PC-3 (cell line): ENCODE measurements around the gene MCHR1. TPM values are rescaled to one million over a fixed set of nuclear protein-coding genes. Genes with fewer than 3 reads are reported as not detected.

Source experiments
- ATAC-seq: fragments of 200-7000 bp; cut with Tn5 transposase; 2 replicates; pipeline ENCODE4 v1.9.1; 2020; ENCODE audit warnings: mild to moderate bottlenecking, moderate library complexity
- BruUV-seq: library from RNA; stranded (reverse); fragments of 400-500 nt; replicated peaks from 2 replicates; lab custom pipeline; 2021; lab: Mats Ljungman, UMichigan
- CTCF ChIA-PET: fragments of 300-600 bp; sonication (Branson Sonifier 250); formaldehyde crosslinking; loops from one replicate; lab custom pipeline; 2022; ENCODE audit warnings: antibody characterized with exemption; lab: Charles Lee
- POLR2A ChIA-PET: fragments of 300-600 bp; sonication (Branson Sonifier 250); formaldehyde crosslinking; loops from one replicate; lab custom pipeline; 2022; ENCODE audit warnings: antibody characterized with exemption; ENCODE audit not compliant: unreplicated experiment; lab: Charles Lee
- DNase-seq: peaks from one replicate; pipeline ENCODE4 v3.0.0-alpha.2; 2015
- H2AFZ ChIP-seq: fragments of 300-600 bp; sonication (generic); 2 replicates; pipeline ENCODE4 v1.6.0; 2016; ENCODE audit warnings: antibody characterized with exemption, low read length
- H3F3A ChIP-seq: fragments of 300-600 bp; sonication (generic); one replicate; pipeline ENCODE4 v1.6.0; 2017; ENCODE audit warnings: antibody characterized with exemption, low read length, control low read depth, mild to moderate bottlenecking; ENCODE audit not compliant: unreplicated experiment
- H3K27ac ChIP-seq: fragments of 300-600 bp; sonication (generic); 2 replicates; pipeline ENCODE4 v1.5.1; 2016; ENCODE audit warnings: mild to moderate bottlenecking, low read length
- H3K27me3 ChIP-seq: fragments of 300-600 bp; sonication (generic); 2 replicates; pipeline ENCODE4 v1.6.1; 2016; ENCODE audit warnings: low read length, mixed read lengths
- H3K36me3 ChIP-seq: fragments of 300-600 bp; sonication (generic); 2 replicates; pipeline ENCODE4 v1.6.1; 2016; ENCODE audit warnings: low read depth, mixed run types, low read length, mixed read lengths
- H3K4me1 ChIP-seq: fragments of 300-600 bp; sonication (generic); 2 replicates; pipeline ENCODE4 v1.5.1; 2016; ENCODE audit warnings: low read length; ENCODE audit not compliant: insufficient read depth
- H3K4me2 ChIP-seq: fragments of 300-600 bp; sonication (generic); 2 replicates; pipeline ENCODE4 v1.6.0; 2016; ENCODE audit warnings: low read length
- H3K4me3 ChIP-seq: fragments of 300-600 bp; sonication (generic); 2 replicates; pipeline ENCODE4 v1.5.1; 2016; ENCODE audit warnings: mild to moderate bottlenecking, low read length, mixed read lengths
- H3K79me2 ChIP-seq: fragments of 300-600 bp; sonication (generic); 2 replicates; pipeline ENCODE4 v1.6.1; 2017; ENCODE audit warnings: low read length, mixed read lengths
- H3K9ac ChIP-seq: fragments of 300-600 bp; sonication (generic); 2 replicates; pipeline ENCODE4 v1.6.0; 2016; ENCODE audit warnings: mild to moderate bottlenecking, low read length
- H3K9me2 ChIP-seq: fragments of 300-600 bp; sonication (generic); replicated peaks from 2 replicates; pipeline ENCODE4 v1.6.1; 2016; ENCODE audit warnings: mixed run types, low read length, mixed read lengths
- H3K9me3 ChIP-seq: fragments of 300-600 bp; sonication (generic); 2 replicates; pipeline ENCODE4 v1.6.1; 2016; ENCODE audit warnings: low read length, mixed read lengths
- H4K20me1 ChIP-seq: fragments of 300-600 bp; sonication (generic); 2 replicates; pipeline ENCODE4 v1.6.1; 2016; ENCODE audit warnings: low read length, mixed read lengths
- EZH2 ChIP-seq: fragments of 300-600 bp; sonication (generic); IDR thresholded peaks from one replicate; pipeline ENCODE4 v1.6.1; 2017; ENCODE audit warnings: antibody characterized with exemption, mild to moderate bottlenecking, low read length; ENCODE audit not compliant: unreplicated experiment
- EZH2phosphoT487 ChIP-seq: fragments of 300-600 bp; sonication (generic); IDR thresholded peaks from 2 replicates; pipeline ENCODE4 v1.6.1; 2018; ENCODE audit warnings: mild to moderate bottlenecking, antibody characterized with exemption, low read length, borderline replicate concordance
- intact Hi-C: fragments of 100-400 bp; cut with micrococcal nuclease; formaldehyde crosslinking; loops from 2 replicates; pipeline ENCODE4 v1.9.0; 2023
- total RNA-seq: library from RNA; depleted of rRNA; stranded (reverse); fragments of >200 nt; gene quantifications from 2 replicates; pipeline ENCODE4 v1.2.3, GENCODE V29; 2014
- TF ChIP-seq, protein P1 (sequence below): fragments of 300-600 bp; sonication (generic); conservative IDR thresholded peaks from 2 replicates; pipeline ENCODE4 v1.5.1; 2017; ENCODE audit warnings: antibody characterized with exemption, low read depth, mild to moderate bottlenecking, low read length

Gene MCHR1
- total RNA-seq, 1 experiment from 2014 or later: not detected

DNA sequence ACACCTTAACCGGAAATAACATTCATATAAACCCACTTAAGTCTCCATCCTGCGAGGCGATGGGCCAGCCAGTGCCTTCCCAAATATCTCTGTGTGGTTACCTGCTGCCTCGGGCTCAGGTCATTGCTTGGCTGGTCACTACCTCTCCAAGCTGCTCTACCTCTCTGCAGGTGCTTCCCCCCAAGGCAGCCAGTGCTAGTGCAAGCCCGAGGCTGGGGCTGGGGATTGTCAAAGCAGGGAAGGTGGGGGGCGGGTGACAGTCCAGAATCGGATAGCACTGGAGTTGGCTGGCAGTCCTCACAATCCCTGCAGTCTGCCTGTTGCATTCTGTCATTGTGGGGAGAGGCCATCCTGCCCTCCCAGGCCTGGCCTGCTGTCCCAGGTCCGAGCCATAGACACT lies 11.1 kb downstream of the MCHR1 start:
- Histone ChIP-seq H3K4me1 (no peaks in the 10 kb centered on the region), H3K9me3 (no peaks in the 10 kb centered on the region), H3F3A (no peaks in the 10 kb centered on the region), H3K27ac (no peak overlapping the region), H3K4me3 (no peak overlapping the region), H3K9me2 (no peaks in the 10 kb centered on the region), H4K20me1 (no peaks in the 10 kb centered on the region), H3K79me2 (no peaks in the 10 kb centered on the region), H3K9ac (no peak overlapping the region), H2AFZ (no peak overlapping the region), H3K27me3 (no peaks in the 10 kb centered on the region), H3K36me3 (no peaks in the 10 kb centered on the region), H3K4me2 (no peak overlapping the region)
- no TSS peak for BruUV-seq
- POLR2A ChIA-PET: no interaction called here
- ATAC-seq (no peak), DNase-seq (no peak)
- CTCF ChIA-PET: no interaction called here
- TF ChIP-seq EZH2phosphoT487 (no peak), EZH2 (no peak)
- TF ChIP-seq, protein P1, sequence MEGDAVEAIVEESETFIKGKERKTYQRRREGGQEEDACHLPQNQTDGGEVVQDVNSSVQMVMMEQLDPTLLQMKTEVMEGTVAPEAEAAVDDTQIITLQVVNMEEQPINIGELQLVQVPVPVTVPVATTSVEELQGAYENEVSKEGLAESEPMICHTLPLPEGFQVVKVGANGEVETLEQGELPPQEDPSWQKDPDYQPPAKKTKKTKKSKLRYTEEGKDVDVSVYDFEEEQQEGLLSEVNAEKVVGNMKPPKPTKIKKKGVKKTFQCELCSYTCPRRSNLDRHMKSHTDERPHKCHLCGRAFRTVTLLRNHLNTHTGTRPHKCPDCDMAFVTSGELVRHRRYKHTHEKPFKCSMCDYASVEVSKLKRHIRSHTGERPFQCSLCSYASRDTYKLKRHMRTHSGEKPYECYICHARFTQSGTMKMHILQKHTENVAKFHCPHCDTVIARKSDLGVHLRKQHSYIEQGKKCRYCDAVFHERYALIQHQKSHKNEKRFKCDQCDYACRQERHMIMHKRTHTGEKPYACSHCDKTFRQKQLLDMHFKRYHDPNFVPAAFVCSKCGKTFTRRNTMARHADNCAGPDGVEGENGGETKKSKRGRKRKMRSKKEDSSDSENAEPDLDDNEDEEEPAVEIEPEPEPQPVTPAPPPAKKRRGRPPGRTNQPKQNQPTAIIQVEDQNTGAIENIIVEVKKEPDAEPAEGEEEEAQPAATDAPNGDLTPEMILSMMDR: no peak
- intact Hi-C loops: no loop called here

DNA sequence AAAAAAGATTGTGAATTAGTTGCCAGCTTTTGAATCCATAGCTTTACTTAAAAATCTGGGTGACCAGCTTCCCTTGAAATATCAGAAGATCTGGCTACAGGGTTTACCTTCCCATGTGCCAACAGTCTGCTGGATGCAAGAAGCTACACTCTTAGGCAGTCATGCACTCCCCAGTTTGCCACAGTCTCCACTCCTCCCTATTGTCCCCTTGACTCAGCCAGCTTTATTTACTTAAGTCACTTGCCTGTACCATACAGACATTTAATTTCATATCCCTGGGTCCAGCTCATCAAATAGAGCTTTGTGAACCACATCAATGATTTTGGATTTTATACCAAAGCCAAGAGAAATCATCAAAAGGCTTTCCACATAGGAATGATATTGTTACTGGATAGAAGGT lies 12.2 kb downstream of the MCHR1 start:
- Histone ChIP-seq H3K4me1 (no peaks in the 10 kb centered on the region), H3K27me3 (no peaks in the 10 kb centered on the region), H4K20me1 (no peaks in the 10 kb centered on the region), H3K9me3 (no peaks in the 10 kb centered on the region), H3K9ac (no peak overlapping the region), H3K9me2 (no peaks in the 10 kb centered on the region), H3K36me3 (no peaks in the 10 kb centered on the region), H3K79me2 (no peaks in the 10 kb centered on the region), H2AFZ (no peak overlapping the region), H3K4me2 (no peak overlapping the region), H3F3A (no peaks in the 10 kb centered on the region), H3K27ac (no peak overlapping the region), H3K4me3 (no peak overlapping the region)
- DNase-seq: no peak
- intact Hi-C loops: no loop called here
- no TSS peak for BruUV-seq
- TF ChIP-seq, protein P1: no peak
- TF ChIP-seq EZH2phosphoT487: no peak
- TF ChIP-seq EZH2: no peak
- ChIA-PET CTCF (no interaction called here), POLR2A (no interaction called here)
- ATAC-seq: no peak

DNA sequence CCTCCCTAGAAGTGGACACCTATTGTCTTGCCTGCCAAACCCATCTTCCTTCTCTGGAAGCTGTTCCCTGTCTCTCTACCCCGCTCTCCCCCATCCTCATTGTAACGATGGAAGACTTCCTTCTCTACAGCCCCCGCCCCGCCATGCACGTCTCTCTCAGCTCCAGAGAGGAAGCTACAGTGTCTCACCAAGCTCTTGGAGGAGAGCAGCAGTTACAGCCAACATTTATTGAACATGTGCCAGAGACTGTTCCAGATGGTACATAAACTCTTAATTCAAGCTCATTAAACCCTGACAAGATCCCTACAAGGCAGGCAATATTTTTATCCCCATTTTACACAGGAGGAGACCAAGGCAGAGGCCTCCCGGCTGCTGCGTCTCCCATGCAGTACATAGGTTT lies 15.1 kb downstream of the MCHR1 start:
- DNase-seq (no peak), ATAC-seq (no peak)
- no peaks in the 10 kb centered on the region for H3K36me3 ChIP-seq
- H2AFZ ChIP-seq: no peak overlapping the region
- TF ChIP-seq EZH2 (no peak), EZH2phosphoT487 (no peak)
- TF ChIP-seq, protein P1: no peak
- H3K27ac ChIP-seq: no peak overlapping the region
- H3K9me2 ChIP-seq: no peaks in the 10 kb centered on the region
- H3K4me3 ChIP-seq: no peak overlapping the region
- no peak overlapping the region for H3K9ac ChIP-seq
- no peak overlapping the region for H3K4me2 ChIP-seq
- H3K79me2 ChIP-seq: no peaks in the 10 kb centered on the region
- ChIA-PET POLR2A (no interaction called here), CTCF (interaction anchor here (0.8 kb wide), 1 partner anchor 12 kb away, joined by 3 read pairs; no protein-coding TSS in a partner anchor)
- no TSS peak for BruUV-seq
- H3K9me3 ChIP-seq: no peaks in the 10 kb centered on the region
- intact Hi-C loops: no loop called here
- H3F3A ChIP-seq: no peaks in the 10 kb centered on the region
- H4K20me1 ChIP-seq: no peaks in the 10 kb centered on the region
- no peaks in the 10 kb centered on the region for H3K4me1 ChIP-seq
- no peaks in the 10 kb centered on the region for H3K27me3 ChIP-seq
